Erythroblast (primary cell): ENCODE measurements around the gene WDR7.

Experiments used
- GATA1 ChIP-seq: IDR thresholded peaks from 2 replicates; pipeline ENCODE4 v1.6.1; 2011; ENCODE audit warnings: low read depth, mild to moderate bottlenecking, control low read depth, low read length, moderate library complexity
- POLR2A ChIP-seq: IDR thresholded peaks from 2 replicates; pipeline ENCODE4 v1.6.1; 2011; ENCODE audit warnings: mild to moderate bottlenecking, low read length

DNA sequence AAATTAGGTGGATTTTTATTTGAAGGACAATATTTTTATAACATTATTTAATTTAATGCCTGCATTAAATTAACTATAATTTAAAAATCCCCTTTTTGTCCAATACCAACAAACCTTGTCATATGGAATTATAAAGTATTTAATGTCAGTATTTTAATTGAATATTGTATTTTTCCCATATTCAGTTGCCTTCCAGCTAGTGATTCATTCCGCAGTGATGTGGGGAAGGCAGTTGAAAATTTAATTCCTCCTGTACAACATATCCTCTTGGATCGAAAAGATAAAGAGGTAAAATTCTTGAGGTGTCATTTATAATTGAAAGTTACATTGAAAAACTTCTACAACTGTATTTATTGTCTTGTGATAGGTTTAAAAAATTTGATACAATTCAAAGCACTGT, 40.4 kb downstream of the WDR7 start:
- TF ChIP-seq POLR2A (no peak), GATA1 (no peak)
